SK-N-SH (cell line): Measurements from ENCODE around the gene MAN2C1.

Source experiments
- EP300 ChIP-seq, 2 experiments: IDR thresholded peaks; 2 replicates each; pipeline versions ENCODE4 v1.4.0 to v1.6.1; 2012; ENCODE audit warnings: borderline replicate concordance in 1 of 2, low read depth in 1 of 2, low read length in 1 of 2
- JUND ChIP-seq: IDR thresholded peaks from 2 replicates; pipeline ENCODE4 v1.4.0; 2012
- TAF1 ChIP-seq: IDR thresholded peaks from 2 replicates; pipeline ENCODE4 v1.6.1; 2012; ENCODE audit warnings: low read depth, mild to moderate bottlenecking, low read length, moderate library complexity, borderline replicate concordance

GRCh38 chr15:75407083-75407482 lies 38.7 kb upstream of the MAN2C1 start:
- TF ChIP-seq JUND (no peak), TAF1 (no peak), EP300 (IDR thresholded peaks at IDR 0.05; ENCODE audit: borderline replicate concordance in 1 of 2, low read depth in 1 of 2, low read length in 1 of 2) (no peak)
